ENCODE measurements around the gene GPHB5. TPM values are rescaled to one million over a fixed set of nuclear protein-coding genes. Genes with fewer than 3 reads are reported as not detected.
"Not testable (repeated sequence)": the region's sequence is repeated elsewhere in the genome, so short reads cannot be mapped to it uniquely, and the experiment has no call there.

The GPHB5 gene
- total RNA-seq, 1 donor from 2014 or later: not detected

- no peaks in the 10 kb centered on the region for H3K27me3 Mint-ChIP-seq (ENCODE audit: low read depth)
- no peak overlapping the region for H3K4me3 Mint-ChIP-seq
- DNase-seq (ENCODE audit: low spot score in 2 of 2, unreplicated experiment in 2 of 2): no peak
- TF ChIP-seq CTCF (IDR thresholded peaks at IDR 0.05; ENCODE audit: unreplicated experiment): no peak
- no peaks in the 10 kb centered on the region for H3K4me1 Mint-ChIP-seq
- no peaks in the 10 kb centered on the region for H3K36me3 Mint-ChIP-seq
- no peak overlapping the region for H3K27ac Mint-ChIP-seq
- no peaks in the 10 kb centered on the region for H3K9me3 Mint-ChIP-seq
These were observed 34.9 kb downstream of the GPHB5 start for GRCh38 chr14:63283884-63284248.

GRCh38 chr14:63282997-63283883, 35.5 kb downstream of the GPHB5 start:
- DNase-seq (ENCODE audit: low spot score in 2 of 2, unreplicated experiment in 2 of 2): no peak
- Mint-ChIP-seq H3K36me3 (no peaks in the 10 kb centered on the region), H3K27me3 (ENCODE audit: low read depth) (no peaks in the 10 kb centered on the region), H3K4me3 (no peak overlapping the region), H3K9me3 (no peaks in the 10 kb centered on the region), H3K4me1 (no peaks in the 10 kb centered on the region), H3K27ac (no peak overlapping the region)
- TF ChIP-seq CTCF (IDR thresholded peaks at IDR 0.05; ENCODE audit: unreplicated experiment): no peak

- not testable (repeated sequence) for H3K27ac Mint-ChIP-seq; H3K36me3 Mint-ChIP-seq; H3K4me3 Mint-ChIP-seq; H3K27me3 Mint-ChIP-seq (ENCODE audit: low read depth); DNase-seq (ENCODE audit: low spot score in 2 of 2, unreplicated experiment in 2 of 2); H3K9me3 Mint-ChIP-seq; H3K4me1 Mint-ChIP-seq
These were observed 38.8 kb downstream of the GPHB5 start for GRCh38 chr14:63279933-63280332.

- H3K4me1 Mint-ChIP-seq: no peaks in the 10 kb centered on the region
- no peak overlapping the region for H3K27ac Mint-ChIP-seq
- H3K36me3 Mint-ChIP-seq: no peaks in the 10 kb centered on the region
- DNase-seq (ENCODE audit: low spot score in 2 of 2, unreplicated experiment in 2 of 2): no peak
- no peaks in the 10 kb centered on the region for H3K9me3 Mint-ChIP-seq
- no peak for TF ChIP-seq CTCF (IDR thresholded peaks at IDR 0.05; ENCODE audit: unreplicated experiment)
- H3K4me3 Mint-ChIP-seq: no peak overlapping the region
- no peaks in the 10 kb centered on the region for H3K27me3 Mint-ChIP-seq (ENCODE audit: low read depth)
These were observed 41.0 kb downstream of the GPHB5 start for GRCh38 chr14:63277591-63278183.

GRCh38 chr14:63276492-63277342, 42.0 kb downstream of the GPHB5 start:
- Mint-ChIP-seq H3K27me3 (ENCODE audit: low read depth) (no peaks in the 10 kb centered on the region), H3K4me1 (no peaks in the 10 kb centered on the region), H3K27ac (no peak overlapping the region), H3K4me3 (no peak overlapping the region), H3K36me3 (no peaks in the 10 kb centered on the region), H3K9me3 (no peaks in the 10 kb centered on the region)
- no peak for DNase-seq (ENCODE audit: low spot score in 2 of 2, unreplicated experiment in 2 of 2)
- peak; percentile 87 for TF ChIP-seq CTCF (IDR thresholded peaks at IDR 0.05; ENCODE audit: unreplicated experiment)

Data from mesothelial cell of epicardium (in vitro differentiated cells).